WERI-Rb-1 (cell line): Measurements from ENCODE around the gene AGBL5.
"Not testable (repeated sequence)": the region's sequence is repeated elsewhere in the genome, so short reads cannot be mapped to it uniquely, and the experiment has no call there.

Experiments
- DNase-seq: peaks from one replicate; pipeline ENCODE4 v3.0.0-alpha.2; 2020
- H3K27ac ChIP-seq: fragments of 250-450 bp; sonication (Bioruptor Pico); 2 replicates; pipeline ENCODE4 v1.5.1; 2020; ENCODE audit warnings: mild to moderate bottlenecking, moderate library complexity
- H3K27me3 ChIP-seq: fragments of 250-450 bp; sonication (Bioruptor Pico); 2 replicates; pipeline ENCODE4 v1.5.1; 2021; ENCODE audit warnings: mild to moderate bottlenecking, low read depth, moderate library complexity; ENCODE audit not compliant: insufficient read depth, severe bottlenecking
- H3K36me3 ChIP-seq: fragments of 250-450 bp; sonication (Bioruptor Pico); 2 replicates; pipeline ENCODE4 v1.5.1; 2020; ENCODE audit warnings: mild to moderate bottlenecking, moderate library complexity
- H3K4me3 ChIP-seq: 2 replicates; pipeline ENCODE4 v1.5.1; 2011; ENCODE audit warnings: low read depth, mild to moderate bottlenecking, control low read depth, low read length
- H3K9me3 ChIP-seq: fragments of 250-450 bp; sonication (Bioruptor Pico); 2 replicates; pipeline ENCODE4 v1.5.1; 2021; ENCODE audit warnings: mild to moderate bottlenecking, moderate library complexity; ENCODE audit not compliant: severe bottlenecking
- TF ChIP-seq, protein P1 (sequence below): IDR thresholded peaks from 2 replicates; pipeline ENCODE4 v1.5.1; 2011; ENCODE audit warnings: low read depth, mild to moderate bottlenecking, control low read depth, inconsistent platforms, low read length

The AGBL5 gene

GRCh38 chr2:27102329-27102728 is 50.9 kb downstream of the AGBL5 start:
- Histone ChIP-seq H3K36me3 (no peaks in the 10 kb centered on the region), H3K27ac (no peak overlapping the region), H3K9me3 (no peaks in the 10 kb centered on the region), H3K4me3 (no peak overlapping the region), H3K27me3 (no peaks in the 10 kb centered on the region)
- TF ChIP-seq, protein P1, sequence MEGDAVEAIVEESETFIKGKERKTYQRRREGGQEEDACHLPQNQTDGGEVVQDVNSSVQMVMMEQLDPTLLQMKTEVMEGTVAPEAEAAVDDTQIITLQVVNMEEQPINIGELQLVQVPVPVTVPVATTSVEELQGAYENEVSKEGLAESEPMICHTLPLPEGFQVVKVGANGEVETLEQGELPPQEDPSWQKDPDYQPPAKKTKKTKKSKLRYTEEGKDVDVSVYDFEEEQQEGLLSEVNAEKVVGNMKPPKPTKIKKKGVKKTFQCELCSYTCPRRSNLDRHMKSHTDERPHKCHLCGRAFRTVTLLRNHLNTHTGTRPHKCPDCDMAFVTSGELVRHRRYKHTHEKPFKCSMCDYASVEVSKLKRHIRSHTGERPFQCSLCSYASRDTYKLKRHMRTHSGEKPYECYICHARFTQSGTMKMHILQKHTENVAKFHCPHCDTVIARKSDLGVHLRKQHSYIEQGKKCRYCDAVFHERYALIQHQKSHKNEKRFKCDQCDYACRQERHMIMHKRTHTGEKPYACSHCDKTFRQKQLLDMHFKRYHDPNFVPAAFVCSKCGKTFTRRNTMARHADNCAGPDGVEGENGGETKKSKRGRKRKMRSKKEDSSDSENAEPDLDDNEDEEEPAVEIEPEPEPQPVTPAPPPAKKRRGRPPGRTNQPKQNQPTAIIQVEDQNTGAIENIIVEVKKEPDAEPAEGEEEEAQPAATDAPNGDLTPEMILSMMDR: peak; percentile 28; the same call in 1 of the 2 replicates
- DNase-seq: no peak

DNA sequence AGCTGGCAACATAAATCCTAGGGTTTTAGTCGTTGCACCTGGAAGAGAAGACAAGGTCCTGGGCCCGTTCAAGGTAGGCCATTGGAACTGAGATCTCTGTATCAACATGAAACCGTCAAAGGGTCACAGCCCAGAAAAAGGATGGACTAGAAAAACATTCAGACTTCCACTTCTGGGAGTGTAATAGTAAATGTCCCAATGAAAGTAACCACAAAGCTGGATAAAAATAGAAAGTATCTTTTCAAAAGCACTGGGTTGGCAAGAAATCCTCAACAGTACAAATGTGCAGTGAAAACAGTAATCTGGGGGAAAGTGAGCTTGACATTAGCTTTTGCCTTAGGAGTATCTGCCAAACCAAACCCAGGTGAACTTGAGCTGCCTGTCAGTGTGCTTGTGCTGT is 54.5 kb downstream of the AGBL5 start:
- TF ChIP-seq, protein P1: no peak

DNA sequence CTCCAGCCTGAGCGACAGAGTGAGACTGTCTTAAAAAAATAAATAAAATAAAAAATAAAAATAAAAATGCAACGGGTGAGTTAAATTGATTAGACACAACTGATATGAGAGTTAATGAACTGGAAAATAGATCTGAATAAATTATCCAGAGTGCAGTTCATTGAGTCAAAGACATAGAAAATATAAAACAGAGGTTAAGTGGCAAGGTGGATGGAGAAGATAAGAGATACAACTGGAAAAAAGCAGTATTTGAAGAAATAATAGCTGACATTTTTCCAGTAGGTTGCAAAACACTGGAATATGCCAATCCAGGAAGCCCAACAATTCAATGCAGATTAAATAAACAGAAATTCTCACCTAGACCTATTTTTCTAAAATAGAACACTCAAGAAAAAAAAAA is 56.8 kb downstream of the AGBL5 start:
- H3K27me3 ChIP-seq: no peaks in the 10 kb centered on the region
- no peak overlapping the region for H3K4me3 ChIP-seq
- no peaks in the 10 kb centered on the region for H3K36me3 ChIP-seq
- no peak for DNase-seq
- TF ChIP-seq, protein P1: no peak
- H3K9me3 ChIP-seq: no peaks in the 10 kb centered on the region
- H3K27ac ChIP-seq: no peak overlapping the region

More for the DNA sequence above, 54.5 kb downstream of the AGBL5 start:
- Histone ChIP-seq H3K36me3 (no peaks in the 10 kb centered on the region), H3K4me3 (no peak overlapping the region), H3K9me3 (no peaks in the 10 kb centered on the region), H3K27me3 (no peaks in the 10 kb centered on the region), H3K27ac (no peak overlapping the region)
- DNase-seq: no peak

DNA sequence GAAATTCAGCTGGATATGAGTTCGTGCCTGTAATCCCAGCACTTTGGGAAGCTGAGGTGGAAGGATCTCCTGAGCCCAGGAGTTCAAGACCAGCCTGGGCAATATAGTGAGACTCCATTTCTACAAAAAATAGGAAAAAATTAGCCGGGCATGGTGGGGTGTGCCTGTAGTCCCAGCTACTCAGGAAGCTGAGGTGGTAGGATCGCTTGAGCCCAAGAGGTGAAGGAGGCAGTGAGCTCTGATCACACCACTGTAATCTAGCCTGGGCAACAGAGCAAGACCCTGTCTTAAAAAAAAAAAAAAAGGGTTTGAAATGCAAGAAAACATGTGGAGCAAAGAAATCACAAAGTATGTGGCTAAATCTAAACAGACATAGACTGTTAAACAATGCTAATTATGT is 57.6 kb downstream of the AGBL5 start:
- H3K27ac ChIP-seq: no peak overlapping the region
- no peaks in the 10 kb centered on the region for H3K9me3 ChIP-seq
- H3K36me3 ChIP-seq: no peaks in the 10 kb centered on the region
- H3K27me3 ChIP-seq: no peaks in the 10 kb centered on the region
- TF ChIP-seq, protein P1: no peak
- no peak overlapping the region for H3K4me3 ChIP-seq
- no peak for DNase-seq

DNA sequence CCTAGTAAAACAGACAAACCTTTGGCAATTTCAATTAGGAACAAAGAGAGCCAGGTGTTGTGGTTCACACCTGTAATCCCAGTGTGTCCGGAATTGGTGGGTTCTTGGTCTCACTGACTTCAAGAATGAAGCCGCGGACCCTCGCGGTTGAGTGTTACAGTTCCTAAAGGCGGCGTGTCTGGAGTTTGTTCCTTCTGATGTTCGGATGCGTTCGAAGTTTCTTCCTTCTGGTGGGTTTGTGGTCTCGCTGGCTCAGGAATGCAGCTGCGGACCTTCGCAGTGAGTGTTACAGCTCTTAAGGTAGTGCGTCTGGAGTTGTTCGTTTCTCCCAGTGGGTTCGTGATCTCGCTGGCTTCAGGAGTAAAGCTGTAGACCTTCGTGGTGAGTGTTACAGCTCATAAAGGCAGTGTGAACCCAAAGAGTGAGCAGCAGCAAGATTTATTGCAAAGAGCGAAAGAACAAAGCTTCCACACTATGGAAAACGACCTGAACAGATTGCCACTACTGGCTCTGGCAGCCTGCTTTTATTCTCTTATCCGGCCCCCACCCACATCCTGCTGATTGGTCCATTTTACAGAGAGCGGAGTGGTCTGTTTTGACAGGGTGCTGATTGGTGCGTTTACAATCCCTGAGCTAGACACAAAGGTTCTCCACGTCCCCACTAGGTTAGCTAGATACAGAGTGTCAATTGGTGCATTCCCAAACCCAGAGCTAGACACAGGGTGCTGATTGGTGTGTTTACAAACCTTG is 59.3 kb downstream of the AGBL5 start:
- H3K27me3 ChIP-seq, H3K36me3 ChIP-seq, DNase-seq, H3K27ac ChIP-seq, H3K4me3 ChIP-seq, H3K9me3 ChIP-seq: not testable (repeated sequence)

- not testable (repeated sequence) for H3K9me3 ChIP-seq, H3K27me3 ChIP-seq, DNase-seq, H3K36me3 ChIP-seq, H3K27ac ChIP-seq, H3K4me3 ChIP-seq
Observed at GRCh38 chr2:27111392-27112078, 60.1 kb downstream of the AGBL5 start.

DNA sequence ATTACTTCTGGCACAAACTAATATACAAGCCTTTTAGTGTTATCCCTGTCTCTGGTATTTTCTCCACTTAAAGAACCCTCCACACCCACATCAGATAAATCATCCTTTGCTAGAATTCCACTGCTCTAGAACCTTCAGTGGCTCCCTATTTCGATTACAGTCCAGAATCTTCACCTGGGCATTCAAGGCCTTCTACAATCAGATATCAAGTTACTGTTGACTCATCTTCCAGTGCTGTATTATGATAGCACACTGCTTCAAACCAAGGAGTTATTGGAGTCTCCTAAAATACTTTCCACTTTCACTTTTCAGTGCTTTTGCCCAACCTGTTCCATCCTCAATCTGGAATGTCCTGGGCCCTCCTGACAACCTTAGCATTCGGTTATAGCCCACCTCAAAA is 64.1 kb downstream of the AGBL5 start:
- DNase-seq: no peak
- Histone ChIP-seq H3K27ac (no peak overlapping the region), H3K27me3 (no peaks in the 10 kb centered on the region), H3K36me3 (no peaks in the 10 kb centered on the region), H3K4me3 (no peak overlapping the region), H3K9me3 (no peaks in the 10 kb centered on the region)
- TF ChIP-seq, protein P1: no peak
